ENCODE data around the gene SLIT2.

- TF ChIP-seq CTCF (conservative IDR thresholded peaks at IDR 0.05; ENCODE audit: low read length) (no peak), EZH2phosphoT487 (IDR thresholded peaks at IDR 0.05; ENCODE audit: borderline replicate concordance) (no peak)
These were observed 38.1 kb downstream of the SLIT2 start for GRCh38 chr4:20289782-20290181.

Measured in Loucy (cell line).